T-helper 2 cell treated with Interferon-gamma antibody and Interleukin-4, amounts not matched to agents 5 μg/mL and 100 μg/mL, for 36 hours (primary cell): ENCODE data around the gene PCCA.
A peak's percentile ranks its signal among the peaks of the same experiment; 100 is the strongest.
"Not testable (repeated sequence)": the region's sequence is repeated elsewhere in the genome, so short reads cannot be mapped to it uniquely, and the experiment has no call there.

Experiments used
- DNase-seq: peaks from one replicate; pipeline ENCODE4 v3.0.0; 2021; ENCODE audit warnings: low spot score
- H3K27ac Mint-ChIP-seq: one replicate; pipeline ENCODE4 v1.8.0; 2021; ENCODE audit warnings: mild to moderate bottlenecking, mixed read lengths
- H3K27me3 Mint-ChIP-seq: one replicate; pipeline ENCODE4 v1.8.0; 2021; ENCODE audit warnings: low read depth, mixed read lengths
- H3K36me3 Mint-ChIP-seq: one replicate; pipeline ENCODE4 v1.8.0; 2021; ENCODE audit warnings: low read depth, mixed read lengths
- H3K4me1 Mint-ChIP-seq: one replicate; pipeline ENCODE4 v1.8.0; 2021; ENCODE audit warnings: low read depth, mixed read lengths
- H3K4me3 Mint-ChIP-seq: one replicate; pipeline ENCODE4 v1.8.0; 2022; ENCODE audit warnings: mild to moderate bottlenecking, moderate library complexity, mixed read lengths
- H3K9me3 Mint-ChIP-seq: one replicate; pipeline ENCODE4 v1.8.0; 2021; ENCODE audit warnings: mixed read lengths

Gene PCCA

GRCh38 chr13:100275746-100276145 is 186.9 kb downstream of the PCCA start:
- Mint-ChIP-seq H3K4me1 (no peaks in the 10 kb centered on the region), H3K27ac (no peak overlapping the region), H3K27me3 (no peaks in the 10 kb centered on the region), H3K9me3 (no peaks in the 10 kb centered on the region), H3K4me3 (no peak overlapping the region), H3K36me3 (peaks cover 1% of the 10 kb centered on the region)
- no peak for DNase-seq

- Mint-ChIP-seq H3K36me3 (no peaks in the 10 kb centered on the region), H3K4me1 (no peaks in the 10 kb centered on the region), H3K27me3 (no peaks in the 10 kb centered on the region), H3K4me3 (no peak overlapping the region), H3K9me3 (no peaks in the 10 kb centered on the region), H3K27ac (no peak overlapping the region)
- DNase-seq: no peak
Observed at GRCh38 chr13:100280681-100281080, 191.8 kb downstream of the PCCA start.

- H3K4me1 Mint-ChIP-seq, H3K4me3 Mint-ChIP-seq, H3K27ac Mint-ChIP-seq, DNase-seq, H3K27me3 Mint-ChIP-seq, H3K9me3 Mint-ChIP-seq, H3K36me3 Mint-ChIP-seq: not testable (repeated sequence)
Observed at GRCh38 chr13:100282306-100282705, 193.4 kb downstream of the PCCA start.

GRCh38 chr13:100290165-100290801 is 201.4 kb downstream of the PCCA start:
- Mint-ChIP-seq H3K36me3 (no peaks in the 10 kb centered on the region), H3K27ac (no peak overlapping the region), H3K4me1 (no peaks in the 10 kb centered on the region), H3K4me3 (no peak overlapping the region), H3K27me3 (peaks cover 5% of the 10 kb centered on the region), H3K9me3 (no peaks in the 10 kb centered on the region)
- no peak for DNase-seq

GRCh38 chr13:100291624-100292023 is 202.7 kb downstream of the PCCA start:
- no peak overlapping the region for H3K4me3 Mint-ChIP-seq
- no peaks in the 10 kb centered on the region for H3K4me1 Mint-ChIP-seq
- H3K27ac Mint-ChIP-seq: no peak overlapping the region
- H3K9me3 Mint-ChIP-seq: no peaks in the 10 kb centered on the region
- H3K36me3 Mint-ChIP-seq: no peaks in the 10 kb centered on the region
- DNase-seq: no peak
- peaks cover 5% of the 10 kb centered on the region for H3K27me3 Mint-ChIP-seq

GRCh38 chr13:100297413-100297812 is 208.5 kb downstream of the PCCA start:
- no peak overlapping the region for H3K27ac Mint-ChIP-seq
- no peaks in the 10 kb centered on the region for H3K36me3 Mint-ChIP-seq
- H3K4me1 Mint-ChIP-seq: no peaks in the 10 kb centered on the region
- no peak for DNase-seq
- no peaks in the 10 kb centered on the region for H3K9me3 Mint-ChIP-seq
- H3K27me3 Mint-ChIP-seq: no peaks in the 10 kb centered on the region
- no peak overlapping the region for H3K4me3 Mint-ChIP-seq

GRCh38 chr13:100298116-100298681 is 209.3 kb downstream of the PCCA start:
- Mint-ChIP-seq H3K9me3 (no peaks in the 10 kb centered on the region), H3K4me1 (no peaks in the 10 kb centered on the region)
- DNase-seq: no peak

GRCh38 chr13:100298691-100299090 is 209.8 kb downstream of the PCCA start:
- no peaks in the 10 kb centered on the region for H3K9me3 Mint-ChIP-seq
- DNase-seq: no peak
- H3K36me3 Mint-ChIP-seq: no peaks in the 10 kb centered on the region
- no peak overlapping the region for H3K4me3 Mint-ChIP-seq
- H3K27ac Mint-ChIP-seq: peak overlapping the region; percentile 12
- no peaks in the 10 kb centered on the region for H3K27me3 Mint-ChIP-seq
- H3K4me1 Mint-ChIP-seq: no peaks in the 10 kb centered on the region

More at GRCh38 chr13:100298116-100298681, 209.3 kb downstream of the PCCA start:
- Mint-ChIP-seq H3K4me3 (no peak overlapping the region), H3K27me3 (no peaks in the 10 kb centered on the region), H3K36me3 (no peaks in the 10 kb centered on the region), H3K27ac (no peak overlapping the region)

- no peak for DNase-seq
- Mint-ChIP-seq H3K27me3 (no peaks in the 10 kb centered on the region), H3K27ac (no peak overlapping the region), H3K36me3 (no peaks in the 10 kb centered on the region), H3K4me3 (no peak overlapping the region), H3K4me1 (no peaks in the 10 kb centered on the region), H3K9me3 (no peaks in the 10 kb centered on the region)
Observed at GRCh38 chr13:100300243-100300642, 211.3 kb downstream of the PCCA start.

GRCh38 chr13:100300708-100301107 is 211.8 kb downstream of the PCCA start:
- Mint-ChIP-seq H3K9me3 (no peaks in the 10 kb centered on the region), H3K27ac (no peak overlapping the region), H3K36me3 (no peaks in the 10 kb centered on the region), H3K27me3 (no peaks in the 10 kb centered on the region), H3K4me3 (no peak overlapping the region), H3K4me1 (no peaks in the 10 kb centered on the region)
- no peak for DNase-seq

GRCh38 chr13:100301418-100301817 is 212.5 kb downstream of the PCCA start:
- no peak for DNase-seq
- no peaks in the 10 kb centered on the region for H3K4me1 Mint-ChIP-seq

GRCh38 chr13:100302391-100302790 is 213.5 kb downstream of the PCCA start:
- H3K4me1 Mint-ChIP-seq: no peaks in the 10 kb centered on the region
- H3K9me3 Mint-ChIP-seq: no peaks in the 10 kb centered on the region
- H3K27me3 Mint-ChIP-seq: no peaks in the 10 kb centered on the region
- no peak overlapping the region for H3K4me3 Mint-ChIP-seq
- H3K36me3 Mint-ChIP-seq: no peaks in the 10 kb centered on the region
- DNase-seq: no peak
- no peak overlapping the region for H3K27ac Mint-ChIP-seq

More at GRCh38 chr13:100301418-100301817, 212.5 kb downstream of the PCCA start:
- Mint-ChIP-seq H3K9me3 (no peaks in the 10 kb centered on the region), H3K27ac (no peak overlapping the region), H3K4me3 (no peak overlapping the region), H3K36me3 (no peaks in the 10 kb centered on the region), H3K27me3 (no peaks in the 10 kb centered on the region)

- Mint-ChIP-seq H3K9me3 (no peaks in the 10 kb centered on the region), H3K36me3 (no peaks in the 10 kb centered on the region), H3K4me1 (no peaks in the 10 kb centered on the region), H3K4me3 (no peak overlapping the region), H3K27ac (no peak overlapping the region), H3K27me3 (no peaks in the 10 kb centered on the region)
- DNase-seq: no peak
Observed at GRCh38 chr13:100304229-100304628, 215.3 kb downstream of the PCCA start.

GRCh38 chr13:100305398-100305797 is 216.5 kb downstream of the PCCA start:
- no peaks in the 10 kb centered on the region for H3K4me1 Mint-ChIP-seq
- no peak overlapping the region for H3K4me3 Mint-ChIP-seq
- H3K9me3 Mint-ChIP-seq: no peaks in the 10 kb centered on the region
- no peak for DNase-seq
- H3K27me3 Mint-ChIP-seq: no peaks in the 10 kb centered on the region
- H3K36me3 Mint-ChIP-seq: no peaks in the 10 kb centered on the region
- H3K27ac Mint-ChIP-seq: no peak overlapping the region

GRCh38 chr13:100306030-100306429 is 217.1 kb downstream of the PCCA start:
- no peak for DNase-seq
- Mint-ChIP-seq H3K27ac (no peak overlapping the region), H3K4me3 (no peak overlapping the region), H3K9me3 (no peaks in the 10 kb centered on the region), H3K4me1 (no peaks in the 10 kb centered on the region), H3K36me3 (no peaks in the 10 kb centered on the region), H3K27me3 (no peaks in the 10 kb centered on the region)
